Measurements from ENCODE around the gene ANKRD27. TPM values are rescaled to one million over a fixed set of nuclear protein-coding genes. Genes with fewer than 3 reads are reported as not detected.
"Not testable (repeated sequence)": the region's sequence is repeated elsewhere in the genome, so short reads cannot be mapped to it uniquely, and the experiment has no call there.

ANKRD27 gene
- polyA plus RNA-seq, 1 experiment: 28.7 TPM

GRCh38 chr19:32708457-32708856, 33.5 kb upstream of the ANKRD27 start:
- ChIA-PET POLR2A (no interaction called here), CTCF (interaction anchor here (0.6 kb wide), 1 partner anchor 1437 kb away, joined by 3 read pairs; no protein-coding TSS in a partner anchor)

DNA sequence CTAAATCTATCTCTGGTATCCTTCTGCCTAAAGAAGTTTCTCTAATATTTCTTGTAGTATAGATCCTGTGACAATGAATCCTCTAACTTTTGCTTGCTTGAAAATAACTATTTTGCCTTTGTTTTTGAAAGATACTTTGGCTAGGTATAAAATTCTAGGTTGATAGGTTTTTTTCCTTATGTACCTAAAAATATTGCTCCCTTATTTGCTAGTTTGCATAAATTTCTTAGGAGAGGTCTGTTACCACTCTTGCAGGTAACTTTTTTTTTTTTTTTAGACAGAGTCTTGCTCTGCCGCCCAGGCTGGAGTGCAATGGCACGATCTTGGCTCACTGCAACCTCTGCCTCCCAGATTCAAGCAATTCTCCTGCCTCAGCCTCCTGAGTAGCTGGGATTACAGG, 29.0 kb upstream of the ANKRD27 start:
- POLR2A ChIA-PET, CTCF ChIA-PET: not testable (repeated sequence)
- H3K9me3 ChIP-seq (ENCODE audit: control insufficient read depth, insufficient read depth, low read length): peaks cover 14% of the 10 kb centered on the region

More at GRCh38 chr19:32708457-32708856, 33.5 kb upstream of the ANKRD27 start:
- peaks cover 8% of the 10 kb centered on the region for H3K9me3 ChIP-seq (ENCODE audit: control insufficient read depth, insufficient read depth, low read length)
- no peak overlapping the region for H3K27ac ChIP-seq (ENCODE audit: low read depth, low read length)
- no peaks in the 10 kb centered on the region for H3K27me3 ChIP-seq (ENCODE audit: control insufficient read depth, insufficient read depth, low read length)
- TF ChIP-seq, protein P1, sequence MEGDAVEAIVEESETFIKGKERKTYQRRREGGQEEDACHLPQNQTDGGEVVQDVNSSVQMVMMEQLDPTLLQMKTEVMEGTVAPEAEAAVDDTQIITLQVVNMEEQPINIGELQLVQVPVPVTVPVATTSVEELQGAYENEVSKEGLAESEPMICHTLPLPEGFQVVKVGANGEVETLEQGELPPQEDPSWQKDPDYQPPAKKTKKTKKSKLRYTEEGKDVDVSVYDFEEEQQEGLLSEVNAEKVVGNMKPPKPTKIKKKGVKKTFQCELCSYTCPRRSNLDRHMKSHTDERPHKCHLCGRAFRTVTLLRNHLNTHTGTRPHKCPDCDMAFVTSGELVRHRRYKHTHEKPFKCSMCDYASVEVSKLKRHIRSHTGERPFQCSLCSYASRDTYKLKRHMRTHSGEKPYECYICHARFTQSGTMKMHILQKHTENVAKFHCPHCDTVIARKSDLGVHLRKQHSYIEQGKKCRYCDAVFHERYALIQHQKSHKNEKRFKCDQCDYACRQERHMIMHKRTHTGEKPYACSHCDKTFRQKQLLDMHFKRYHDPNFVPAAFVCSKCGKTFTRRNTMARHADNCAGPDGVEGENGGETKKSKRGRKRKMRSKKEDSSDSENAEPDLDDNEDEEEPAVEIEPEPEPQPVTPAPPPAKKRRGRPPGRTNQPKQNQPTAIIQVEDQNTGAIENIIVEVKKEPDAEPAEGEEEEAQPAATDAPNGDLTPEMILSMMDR (IDR thresholded peaks at IDR 0.05; ENCODE audit: low read depth, low read length): no peak
- H3K4me3 ChIP-seq (ENCODE audit: low read depth, low read length): no peak overlapping the region
- DNase-seq (ENCODE audit: low read depth, low spot score): no peak

DNA sequence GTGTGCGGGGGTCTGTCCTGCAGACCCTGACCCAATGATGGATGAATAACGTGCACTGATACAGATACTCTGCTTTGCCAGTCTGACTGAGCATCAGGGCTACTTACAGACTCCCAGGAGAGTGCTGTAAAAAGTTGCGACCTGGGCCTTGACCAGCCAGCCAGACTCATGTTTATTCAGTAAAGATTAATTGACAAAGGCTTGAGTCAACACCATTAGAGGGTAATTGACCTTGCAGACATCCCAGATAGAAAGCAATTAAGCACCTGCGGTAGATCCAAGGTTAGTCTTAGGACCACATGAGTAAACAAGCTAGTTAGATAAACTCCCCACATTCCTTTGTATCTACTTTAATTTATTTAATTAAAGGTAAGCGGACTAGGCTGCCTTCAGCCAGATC, 27.0 kb upstream of the ANKRD27 start:
- H3K27me3 ChIP-seq (ENCODE audit: control insufficient read depth, insufficient read depth, low read length): no peaks in the 10 kb centered on the region
- TF ChIP-seq, protein P1 (IDR thresholded peaks at IDR 0.05; ENCODE audit: low read depth, low read length): no peak
- CTCF ChIA-PET: no interaction called here
- peaks cover 14% of the 10 kb centered on the region for H3K9me3 ChIP-seq (ENCODE audit: control insufficient read depth, insufficient read depth, low read length)
- no peak overlapping the region for H3K27ac ChIP-seq (ENCODE audit: low read depth, low read length)
- POLR2A ChIA-PET: interaction anchor here (0.6 kb wide), 1 partner anchor 129 kb away, joined by 3 read pairs; no protein-coding TSS in a partner anchor
- no peak for DNase-seq (ENCODE audit: low read depth, low spot score)
- H3K4me3 ChIP-seq (ENCODE audit: low read depth, low read length): no peak overlapping the region

More for the DNA sequence above, 29.0 kb upstream of the ANKRD27 start:
- H3K27me3 ChIP-seq (ENCODE audit: control insufficient read depth, insufficient read depth, low read length); H3K4me3 ChIP-seq (ENCODE audit: low read depth, low read length); DNase-seq (ENCODE audit: low read depth, low spot score); H3K27ac ChIP-seq (ENCODE audit: low read depth, low read length): not testable (repeated sequence)

DNA sequence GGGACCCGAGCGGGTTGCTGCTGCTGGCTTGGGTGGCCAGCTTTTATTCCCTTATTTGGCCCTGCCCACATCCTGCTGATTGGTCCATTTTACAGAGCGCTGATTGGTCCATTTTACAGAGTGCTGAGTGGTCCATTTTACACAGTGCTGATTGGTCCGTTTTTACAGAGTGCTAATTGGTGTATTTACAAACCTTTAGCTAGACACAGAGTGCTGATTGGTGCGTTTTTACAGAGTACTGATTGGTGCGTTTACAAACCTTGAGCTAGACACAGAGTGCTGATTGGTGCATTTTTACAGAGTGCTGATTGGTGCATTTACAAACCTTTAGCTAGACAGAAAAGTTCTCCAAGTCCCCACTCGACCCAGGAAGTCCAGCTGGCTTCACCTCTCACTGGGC, 25.1 kb upstream of the ANKRD27 start:
- CTCF ChIA-PET; H3K27me3 ChIP-seq (ENCODE audit: control insufficient read depth, insufficient read depth, low read length); H3K4me3 ChIP-seq (ENCODE audit: low read depth, low read length); H3K27ac ChIP-seq (ENCODE audit: low read depth, low read length); DNase-seq (ENCODE audit: low read depth, low spot score): not testable (repeated sequence)
- peaks cover 14% of the 10 kb centered on the region for H3K9me3 ChIP-seq (ENCODE audit: control insufficient read depth, insufficient read depth, low read length)
- POLR2A ChIA-PET: interaction anchor here (1.4 kb wide), 1 partner anchor 9 kb away, joined by 3 read pairs; the partner anchor contains the start of gene NUDT19

DNA sequence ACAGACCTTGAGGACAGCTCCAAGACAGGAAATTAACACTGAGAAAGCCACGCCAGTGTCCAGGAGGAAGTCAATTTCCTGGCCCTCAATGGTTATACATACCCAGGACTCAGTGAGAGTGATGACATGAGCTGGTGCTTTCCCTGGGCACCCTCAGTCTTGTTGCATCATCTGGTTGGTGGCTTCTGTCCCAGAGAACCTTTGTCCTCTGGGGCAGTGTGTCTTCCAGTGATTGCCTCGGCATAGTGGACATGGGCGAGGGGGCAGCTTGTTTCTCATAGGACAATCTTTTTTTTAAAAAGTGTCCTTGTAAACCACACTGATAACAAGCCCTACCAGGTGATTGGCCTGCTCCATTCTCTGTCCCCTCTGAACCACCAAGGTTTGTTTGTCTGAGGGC, 21.8 kb upstream of the ANKRD27 start:
- POLR2A ChIA-PET; H3K4me3 ChIP-seq (ENCODE audit: low read depth, low read length); H3K27ac ChIP-seq (ENCODE audit: low read depth, low read length); DNase-seq (ENCODE audit: low read depth, low spot score); CTCF ChIA-PET; H3K27me3 ChIP-seq (ENCODE audit: control insufficient read depth, insufficient read depth, low read length); H3K9me3 ChIP-seq (ENCODE audit: control insufficient read depth, insufficient read depth, low read length): not testable (repeated sequence)

- CTCF ChIA-PET; H3K9me3 ChIP-seq (ENCODE audit: control insufficient read depth, insufficient read depth, low read length); H3K4me3 ChIP-seq (ENCODE audit: low read depth, low read length); H3K27ac ChIP-seq (ENCODE audit: low read depth, low read length); POLR2A ChIA-PET; DNase-seq (ENCODE audit: low read depth, low spot score); H3K27me3 ChIP-seq (ENCODE audit: control insufficient read depth, insufficient read depth, low read length): not testable (repeated sequence)
Observed at GRCh38 chr19:32695506-32695905, 20.5 kb upstream of the ANKRD27 start.

DNA sequence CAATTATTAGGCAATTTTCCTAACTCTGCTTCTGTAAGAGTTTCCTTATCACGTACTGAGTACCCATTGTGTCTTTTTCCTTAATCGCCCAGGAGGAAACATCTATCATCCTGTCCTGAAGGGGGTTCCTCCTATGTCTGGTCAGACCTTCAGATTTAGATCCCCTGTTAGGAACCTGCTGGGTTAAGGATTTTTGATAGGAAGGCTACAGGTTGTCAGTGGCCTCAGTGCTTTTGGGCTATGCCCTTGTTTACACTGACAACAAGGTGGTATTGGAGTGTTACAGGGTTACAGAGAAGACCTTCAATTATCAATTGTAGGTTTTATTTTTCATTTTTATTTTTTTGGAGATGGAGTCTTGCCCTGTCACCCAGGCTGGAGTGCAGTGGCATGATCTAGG, 19.9 kb upstream of the ANKRD27 start:
- H3K27ac ChIP-seq (ENCODE audit: low read depth, low read length); DNase-seq (ENCODE audit: low read depth, low spot score); H3K27me3 ChIP-seq (ENCODE audit: control insufficient read depth, insufficient read depth, low read length); H3K4me3 ChIP-seq (ENCODE audit: low read depth, low read length); CTCF ChIA-PET; POLR2A ChIA-PET; H3K9me3 ChIP-seq (ENCODE audit: control insufficient read depth, insufficient read depth, low read length): not testable (repeated sequence)

GRCh38 chr19:32694316-32694715, 19.3 kb upstream of the ANKRD27 start:
- POLR2A ChIA-PET; H3K27ac ChIP-seq (ENCODE audit: low read depth, low read length); H3K27me3 ChIP-seq (ENCODE audit: control insufficient read depth, insufficient read depth, low read length); H3K9me3 ChIP-seq (ENCODE audit: control insufficient read depth, insufficient read depth, low read length); DNase-seq (ENCODE audit: low read depth, low spot score); CTCF ChIA-PET; H3K4me3 ChIP-seq (ENCODE audit: low read depth, low read length): not testable (repeated sequence)

- DNase-seq (ENCODE audit: low read depth, low spot score); POLR2A ChIA-PET; H3K27ac ChIP-seq (ENCODE audit: low read depth, low read length); CTCF ChIA-PET; H3K9me3 ChIP-seq (ENCODE audit: control insufficient read depth, insufficient read depth, low read length); H3K27me3 ChIP-seq (ENCODE audit: control insufficient read depth, insufficient read depth, low read length): not testable (repeated sequence)
- H3K4me3 ChIP-seq (ENCODE audit: low read depth, low read length): peak overlapping the region; percentile 67; the same call in 1 of the 2 replicates
Observed at GRCh38 chr19:32693151-32694108, 18.4 kb upstream of the ANKRD27 start.
